ENCODE measurements around the gene GCC1.
A peak's percentile ranks its signal among the peaks of the same experiment; 100 is the strongest.

GCC1 gene

GRCh38 chr7:127536741-127537140, 48.7 kb downstream of the GCC1 start:
- peak in 2 of 56 donors; percentile 2 to 4 for DNase-seq

- DNase-seq: no peak
Observed at GRCh38 chr7:127536394-127536691, 49.1 kb downstream of the GCC1 start.

GRCh38 chr7:127535546-127536393, 49.6 kb downstream of the GCC1 start:
- DNase-seq: no peak

- DNase-seq: no peak
Observed at GRCh38 chr7:127534636-127535035, 50.8 kb downstream of the GCC1 start.

- no peak for DNase-seq
Observed at GRCh38 chr7:127532736-127533135, 52.7 kb downstream of the GCC1 start.

- DNase-seq: no peak
Observed at GRCh38 chr7:127532151-127532550, 53.2 kb downstream of the GCC1 start.
